ENCODE measurements around the gene LIPT2. TPM values are rescaled to one million over a fixed set of nuclear protein-coding genes. Genes with fewer than 3 reads are reported as not detected.
A peak's percentile ranks its signal among the peaks of the same experiment; 100 is the strongest.

The LIPT2 gene
- polyA plus RNA-seq, 3 donors: 2.2 to 5.1 (median 4.4) TPM

DNA sequence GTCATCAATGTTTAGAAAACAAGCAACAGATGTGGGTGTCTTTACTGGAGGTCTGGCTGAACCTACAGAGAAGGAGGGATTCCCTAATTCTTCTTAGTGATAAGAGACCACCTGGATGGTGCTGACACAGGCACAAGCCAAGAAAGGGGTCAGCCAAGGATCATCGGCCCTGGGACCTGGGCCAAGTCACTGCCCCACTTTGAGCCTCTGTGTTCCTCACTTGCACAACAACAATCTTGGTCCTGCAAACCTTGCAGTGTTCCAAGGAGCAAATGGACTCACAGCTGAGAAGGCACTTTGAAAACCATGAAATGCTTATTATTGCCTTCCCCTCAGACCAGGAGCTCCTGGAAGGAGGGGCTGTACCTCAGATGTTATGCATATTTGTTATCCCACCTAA lies 19.2 kb downstream of the LIPT2 start:
- Mint-ChIP-seq H3K27ac (peak overlapping the region; percentile 55 to 88 (median 80)), H3K4me1 (peaks cover 49% of the 10 kb centered on the region), H3K4me3 (no peak overlapping the region), H3K36me3 (no peaks in the 10 kb centered on the region), H3K27me3 (ENCODE audit: low read depth in 3 of 3) (peaks cover 0 to 6% (median 0%) of the 10 kb centered on the region in 3 donors), H3K9me3 (peaks cover 0 to 5% (median 3%) of the 10 kb centered on the region in 7 donors)
- H3K27me3 ChIP-seq (ENCODE audit: control insufficient read depth in 2 of 2, insufficient read depth in 2 of 2, low read length in 2 of 2): no peaks in the 10 kb centered on the region
- no peaks in the 10 kb centered on the region for H3K9me3 ChIP-seq (replicated peaks in 1 of 2; ENCODE audit: control insufficient read depth in 1 of 2, insufficient read depth in 1 of 2, low read length in 2 of 2)
- no peaks in the 10 kb centered on the region for H3K36me3 ChIP-seq (replicated peaks in 1 of 2; ENCODE audit: control insufficient read depth in 1 of 2, insufficient read depth in 2 of 2, low read length in 2 of 2)
- peak overlapping the region in 1 of 2 donors; percentile 77 for H3K27ac ChIP-seq (ENCODE audit: low read depth in 1 of 2, low read length in 2 of 2)
- no peak overlapping the region for H3K4me3 ChIP-seq (replicated peaks in 1 of 3; ENCODE audit: low read depth in 2 of 3, low read length in 3 of 3)
- H4K20me1 ChIP-seq (ENCODE audit: insufficient read depth, low read length): no peaks in the 10 kb centered on the region
- peaks cover 43 to 54% of the 10 kb centered on the region in 2 donors for H3K4me1 ChIP-seq (ENCODE audit: control insufficient read depth in 1 of 2, insufficient read depth in 2 of 2, low read length in 2 of 2)
- no peak for DNase-seq
- H3K4me2 ChIP-seq (replicated peaks; ENCODE audit: extremely low read depth, low read length, poor library complexity, severe bottlenecking): no peak overlapping the region
- WGBS (ENCODE audit: insufficient coverage): 50% methylated on average over 1 of the region's 1 CpG
- intact Hi-C loops (cut with micrococcal nuclease): no loop called here
- TF ChIP-seq, protein P1, sequence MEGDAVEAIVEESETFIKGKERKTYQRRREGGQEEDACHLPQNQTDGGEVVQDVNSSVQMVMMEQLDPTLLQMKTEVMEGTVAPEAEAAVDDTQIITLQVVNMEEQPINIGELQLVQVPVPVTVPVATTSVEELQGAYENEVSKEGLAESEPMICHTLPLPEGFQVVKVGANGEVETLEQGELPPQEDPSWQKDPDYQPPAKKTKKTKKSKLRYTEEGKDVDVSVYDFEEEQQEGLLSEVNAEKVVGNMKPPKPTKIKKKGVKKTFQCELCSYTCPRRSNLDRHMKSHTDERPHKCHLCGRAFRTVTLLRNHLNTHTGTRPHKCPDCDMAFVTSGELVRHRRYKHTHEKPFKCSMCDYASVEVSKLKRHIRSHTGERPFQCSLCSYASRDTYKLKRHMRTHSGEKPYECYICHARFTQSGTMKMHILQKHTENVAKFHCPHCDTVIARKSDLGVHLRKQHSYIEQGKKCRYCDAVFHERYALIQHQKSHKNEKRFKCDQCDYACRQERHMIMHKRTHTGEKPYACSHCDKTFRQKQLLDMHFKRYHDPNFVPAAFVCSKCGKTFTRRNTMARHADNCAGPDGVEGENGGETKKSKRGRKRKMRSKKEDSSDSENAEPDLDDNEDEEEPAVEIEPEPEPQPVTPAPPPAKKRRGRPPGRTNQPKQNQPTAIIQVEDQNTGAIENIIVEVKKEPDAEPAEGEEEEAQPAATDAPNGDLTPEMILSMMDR (IDR thresholded peaks at IDR 0.05): no peak
- H2AFZ ChIP-seq (ENCODE audit: insufficient read depth, low read depth, low read length, poor library complexity, severe bottlenecking): no peak overlapping the region
- H3K9ac ChIP-seq (ENCODE audit: insufficient read depth, low read length, poor library complexity, severe bottlenecking): no peak overlapping the region
- H3K79me2 ChIP-seq (ENCODE audit: insufficient read depth, low read length): no peaks in the 10 kb centered on the region

DNA sequence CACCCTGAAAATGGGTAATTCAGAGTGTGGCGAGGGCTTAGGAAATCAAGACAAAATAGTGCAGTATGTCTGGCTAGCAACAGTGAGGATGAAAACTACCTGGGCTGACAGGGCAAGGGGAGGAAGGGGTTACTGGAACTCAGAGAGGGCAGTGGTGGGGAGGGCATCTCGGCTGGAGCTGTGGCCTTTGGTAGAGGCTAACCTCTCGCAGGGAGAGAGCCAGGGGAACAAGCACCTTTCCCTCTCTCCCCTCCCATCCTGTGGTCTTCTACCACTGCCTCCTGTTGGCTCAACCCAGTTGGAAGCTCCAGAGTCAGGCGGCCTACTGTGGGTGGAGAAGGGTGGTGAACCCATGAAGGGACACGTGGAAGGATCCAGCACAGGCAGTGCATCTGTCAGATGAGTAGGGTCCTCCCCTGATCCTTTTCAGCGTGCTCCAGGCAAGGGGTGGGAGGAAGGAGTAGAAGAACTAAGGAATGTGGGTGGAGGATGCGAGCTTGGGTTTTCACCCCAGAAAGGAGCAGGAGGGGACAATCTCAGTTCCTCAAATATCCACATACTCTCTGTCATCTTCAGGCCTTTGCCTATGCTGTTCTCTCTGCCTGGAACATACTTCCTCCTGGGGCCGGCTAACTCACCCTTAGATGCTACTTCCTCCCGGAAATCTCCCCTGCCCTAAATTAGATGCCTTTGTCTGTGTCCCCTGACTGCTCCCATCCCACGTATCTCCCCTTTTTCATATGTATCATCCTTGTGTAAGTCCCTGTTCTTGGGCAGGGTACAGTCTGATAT lies 19.9 kb downstream of the LIPT2 start:
- H3K4me3 ChIP-seq (replicated peaks in 1 of 3; ENCODE audit: low read depth in 2 of 3, low read length in 3 of 3): no peak overlapping the region
- H2AFZ ChIP-seq (ENCODE audit: insufficient read depth, low read depth, low read length, poor library complexity, severe bottlenecking): no peak overlapping the region
- Mint-ChIP-seq H3K27me3 (ENCODE audit: low read depth in 3 of 3) (peaks cover 0 to 6% (median 0%) of the 10 kb centered on the region in 3 donors), H3K4me1 (peaks cover 52% of the 10 kb centered on the region), H3K4me3 (peak overlapping the region in 1 of 2 donors; percentile 39), H3K36me3 (no peaks in the 10 kb centered on the region), H3K27ac (peak overlapping the region; percentile 66 to 88 (median 80)), H3K9me3 (peaks cover 0 to 5% (median 3%) of the 10 kb centered on the region in 7 donors)
- peak overlapping the region; percentile 54 to 77 for H3K27ac ChIP-seq (ENCODE audit: low read depth in 1 of 2, low read length in 2 of 2)
- peaks cover 49 to 58% of the 10 kb centered on the region in 2 donors for H3K4me1 ChIP-seq (ENCODE audit: control insufficient read depth in 1 of 2, insufficient read depth in 2 of 2, low read length in 2 of 2)
- H3K9me3 ChIP-seq (replicated peaks in 1 of 2; ENCODE audit: control insufficient read depth in 1 of 2, insufficient read depth in 1 of 2, low read length in 2 of 2): no peaks in the 10 kb centered on the region
- H4K20me1 ChIP-seq (ENCODE audit: insufficient read depth, low read length): no peaks in the 10 kb centered on the region
- H3K36me3 ChIP-seq (replicated peaks in 1 of 2; ENCODE audit: control insufficient read depth in 1 of 2, insufficient read depth in 2 of 2, low read length in 2 of 2): no peaks in the 10 kb centered on the region
- no peak overlapping the region for H3K4me2 ChIP-seq (replicated peaks; ENCODE audit: extremely low read depth, low read length, poor library complexity, severe bottlenecking)
- WGBS (ENCODE audit: insufficient coverage): 29% methylated on average over 3 of the region's 10 CpGs
- H3K79me2 ChIP-seq (ENCODE audit: insufficient read depth, low read length): no peaks in the 10 kb centered on the region
- H3K27me3 ChIP-seq (ENCODE audit: control insufficient read depth in 2 of 2, insufficient read depth in 2 of 2, low read length in 2 of 2): no peaks in the 10 kb centered on the region
- peak; percentile 63 to 83 (median 75) for DNase-seq
- TF ChIP-seq, protein P1 (IDR thresholded peaks at IDR 0.05): no peak
- H3K9ac ChIP-seq (ENCODE audit: insufficient read depth, low read length, poor library complexity, severe bottlenecking): no peak overlapping the region
- intact Hi-C loops (cut with micrococcal nuclease): no loop called here

Data from CD14-positive monocyte (primary cell).